ENCODE measurements around the gene TCF19. TPM values are rescaled to one million over a fixed set of nuclear protein-coding genes. Genes with fewer than 3 reads are reported as not detected.
"Not testable (repeated sequence)": the region's sequence is repeated elsewhere in the genome, so short reads cannot be mapped to it uniquely, and the experiment has no call there.

Gene TCF19
- total RNA-seq, 1 donor from 2014 or later: 5.6 TPM

DNA sequence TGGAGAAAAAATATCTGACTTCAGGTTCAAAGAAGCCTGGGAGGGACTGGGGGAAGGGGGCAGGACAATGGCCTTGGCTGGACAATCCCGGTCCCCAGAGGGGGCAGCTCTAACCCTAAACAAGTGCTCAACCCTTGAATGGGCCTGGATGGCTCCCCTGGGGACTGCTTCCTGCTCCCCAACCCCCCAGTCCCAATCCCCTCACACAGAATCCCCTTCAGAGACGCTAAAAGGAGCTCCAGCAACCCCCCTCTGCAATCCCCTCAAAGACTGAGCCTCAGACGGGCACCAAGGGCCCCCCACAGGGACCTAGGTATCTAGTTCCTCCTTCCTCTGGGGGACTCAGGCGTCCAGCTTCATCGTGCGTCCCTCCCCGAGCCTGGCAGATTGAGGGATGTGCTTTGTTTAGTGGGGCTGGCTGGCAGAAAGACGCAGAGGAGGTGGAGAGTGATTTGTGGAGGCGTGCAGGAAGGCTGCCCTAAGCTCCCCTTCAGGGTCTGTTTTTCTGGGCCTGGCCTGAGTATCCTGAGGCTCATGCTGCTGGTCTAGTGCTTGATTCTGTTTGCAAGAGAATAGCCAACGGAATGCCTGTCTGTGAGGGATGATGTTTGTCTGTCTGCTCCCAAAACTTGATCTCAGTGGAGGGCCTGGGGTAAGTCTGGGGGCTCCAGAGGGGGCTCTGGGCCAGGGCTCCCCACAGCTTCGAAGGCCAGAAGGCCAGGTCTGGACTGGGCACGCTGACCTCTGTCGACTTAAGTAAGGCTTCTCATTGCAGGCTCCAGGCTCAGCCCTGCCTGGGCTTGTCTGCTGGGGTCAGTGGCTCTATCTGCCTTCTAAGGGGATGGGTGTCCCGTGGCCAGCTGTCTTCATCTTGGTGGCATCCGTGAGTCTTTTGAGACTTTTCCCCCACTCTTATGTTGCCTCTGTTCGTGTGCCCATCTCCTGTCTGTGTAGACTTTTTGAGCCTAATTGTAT, 13.8 kb downstream of the TCF19 start:
- no peak for ATAC-seq

DNA sequence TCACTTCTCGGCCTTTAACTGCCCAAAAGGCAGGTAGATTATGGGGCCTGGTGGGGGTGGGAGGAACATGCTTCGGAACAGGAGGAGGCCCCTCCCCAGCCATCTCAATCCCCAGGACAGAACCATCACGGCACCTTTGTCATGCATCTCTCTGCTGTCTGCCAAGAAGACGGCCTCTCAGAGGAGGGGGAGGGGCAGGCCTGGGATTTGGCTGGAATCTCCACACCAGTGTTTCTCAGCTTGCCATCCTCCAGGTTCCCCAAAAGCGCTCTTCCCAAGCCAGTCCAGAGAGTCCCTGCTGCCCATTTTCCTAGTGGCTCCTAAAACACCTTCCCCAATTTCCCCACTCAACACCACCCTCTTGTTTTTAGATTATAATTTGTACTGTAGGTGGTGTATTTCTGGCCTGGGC, 14.6 kb downstream of the TCF19 start:
- no peak for DNase-seq
- peak; percentile 17 for ATAC-seq

More for the DNA sequence above, 13.8 kb downstream of the TCF19 start:
- DNase-seq: no peak
- intact Hi-C loops (cut with micrococcal nuclease): no loop called here

GRCh38 chr6:31173406-31173805, 15.0 kb downstream of the TCF19 start:
- DNase-seq: no peak
- ATAC-seq: peak; percentile 10
- intact Hi-C loops (cut with micrococcal nuclease): no loop called here

More for the DNA sequence above, 14.6 kb downstream of the TCF19 start:
- intact Hi-C loops (cut with micrococcal nuclease): no loop called here

DNA sequence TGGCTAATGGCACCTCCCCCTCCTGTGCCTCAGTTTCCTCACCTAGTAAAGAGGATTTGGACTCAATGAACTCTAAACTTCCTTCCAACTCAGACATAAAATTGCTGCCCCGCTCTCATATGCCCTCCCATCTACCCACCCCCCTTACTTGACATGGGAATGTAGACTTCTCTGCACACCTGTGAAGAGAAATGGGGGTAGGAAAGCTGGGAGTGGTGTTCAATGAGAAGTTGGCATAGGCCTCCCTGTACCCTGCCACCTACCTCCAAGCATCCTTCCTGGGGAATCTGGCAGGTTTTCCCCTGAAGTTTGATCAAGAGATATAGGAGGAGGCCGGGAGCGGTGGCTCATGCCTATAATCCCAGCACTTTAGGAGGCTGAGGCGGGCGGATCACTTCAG, 16.0 kb downstream of the TCF19 start:
- no peak for DNase-seq
- intact Hi-C loops (cut with micrococcal nuclease): no loop called here
- ATAC-seq: no peak

DNA sequence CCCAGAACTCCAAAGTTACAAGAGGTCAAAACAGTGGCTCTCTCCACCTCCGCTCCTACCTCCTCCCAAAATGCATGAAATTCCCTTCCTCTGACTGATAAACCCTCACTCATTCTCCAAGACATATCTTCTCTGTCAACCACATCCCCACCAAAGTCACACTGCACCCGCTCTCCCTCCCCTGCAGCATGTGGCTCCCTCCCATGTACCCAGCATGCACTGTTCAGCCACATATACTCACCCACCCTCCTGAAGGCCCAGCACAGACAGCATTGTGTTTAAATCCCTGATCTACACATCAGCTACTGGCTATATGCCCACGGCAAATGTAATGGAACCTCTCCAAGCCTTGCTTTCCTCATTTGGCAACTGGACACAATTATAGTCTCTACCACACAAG, 17.6 kb downstream of the TCF19 start:
- ATAC-seq (peak; percentile 24), DNase-seq (no peak)
- intact Hi-C loops (cut with micrococcal nuclease): no loop called here

DNA sequence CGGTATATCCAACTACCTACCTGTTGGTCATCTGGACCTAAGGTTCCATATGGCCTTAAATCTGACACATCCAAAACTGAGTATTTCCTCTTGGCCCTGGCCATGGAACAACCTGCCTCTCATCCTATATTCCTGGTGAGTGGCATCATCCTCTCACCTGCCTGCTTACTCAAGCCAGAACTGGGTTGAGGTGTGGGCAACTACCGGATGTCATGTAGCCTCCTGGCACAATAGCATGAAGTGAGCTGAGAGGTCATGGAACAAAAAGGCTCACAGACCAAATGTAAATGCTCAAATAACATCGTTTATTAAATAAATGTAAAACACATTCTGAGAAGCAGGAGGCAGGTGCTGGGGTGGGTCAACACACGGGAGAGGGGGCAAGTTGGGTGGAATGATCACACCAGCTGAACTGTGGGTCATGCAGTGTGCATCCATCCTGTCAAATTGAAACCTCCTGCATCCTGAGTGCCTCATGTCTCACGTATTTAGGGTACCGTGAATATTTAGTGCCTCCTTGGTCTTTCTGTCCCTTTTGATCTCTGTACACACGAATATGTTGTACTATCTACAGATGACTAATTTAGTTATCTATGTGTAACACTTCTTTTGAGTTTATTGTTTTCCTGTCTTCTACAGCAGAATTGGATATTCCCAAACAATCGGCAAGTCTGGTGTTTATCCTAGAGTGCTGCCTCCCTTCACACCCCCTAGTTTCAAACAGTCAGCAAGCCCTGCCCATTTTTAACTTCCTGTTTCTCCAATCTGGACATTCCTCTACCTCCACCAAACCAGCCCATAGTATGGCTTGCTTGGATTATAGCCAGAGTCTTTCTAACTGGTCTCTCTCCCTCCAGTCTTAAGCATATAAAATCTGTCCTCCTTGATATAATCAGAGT, 20.0 kb downstream of the TCF19 start:
- ATAC-seq (no peak), DNase-seq (no peak)
- intact Hi-C loops (cut with micrococcal nuclease): no loop called here

DNA sequence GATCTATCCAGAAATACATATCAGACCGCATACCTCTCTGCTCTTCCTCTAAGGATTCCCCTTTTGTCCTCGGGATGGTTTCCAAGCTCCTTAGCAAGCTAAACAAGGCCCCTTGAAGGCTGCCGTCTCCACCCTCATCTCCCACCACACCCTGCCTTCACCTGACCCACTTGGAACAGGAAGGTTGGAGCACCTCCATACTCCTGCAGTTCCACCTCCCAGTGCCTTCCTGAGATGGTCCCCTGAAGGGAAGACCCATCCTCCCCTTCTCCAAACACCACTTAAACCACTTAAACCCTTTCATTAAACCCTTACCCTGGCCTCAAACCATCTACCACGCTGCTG, 20.6 kb downstream of the TCF19 start:
- DNase-seq (no peak), ATAC-seq (no peak)
- intact Hi-C loops (cut with micrococcal nuclease): no loop called here

DNA sequence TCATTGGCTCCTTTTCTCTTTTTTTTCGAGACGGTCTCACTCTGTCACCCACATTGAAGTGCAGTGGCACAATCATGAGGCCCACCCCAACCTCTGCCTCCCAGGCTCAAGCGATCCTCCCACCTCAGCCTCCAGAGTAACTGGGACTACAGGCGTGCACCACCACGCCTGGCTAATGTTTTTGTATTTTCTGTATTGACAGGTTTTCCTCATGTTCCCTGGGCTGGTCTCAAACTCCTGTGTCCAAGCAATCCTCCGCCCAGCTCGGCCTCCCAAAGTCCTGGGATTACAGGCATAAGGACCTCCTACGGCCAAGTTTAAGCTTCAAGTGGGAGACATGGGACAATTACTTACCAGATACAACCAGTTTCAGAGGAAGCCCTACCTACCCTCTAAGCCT, 21.5 kb downstream of the TCF19 start:
- intact Hi-C loops (cut with micrococcal nuclease): no loop called here
- no peak for DNase-seq
- no peak for ATAC-seq

DNA sequence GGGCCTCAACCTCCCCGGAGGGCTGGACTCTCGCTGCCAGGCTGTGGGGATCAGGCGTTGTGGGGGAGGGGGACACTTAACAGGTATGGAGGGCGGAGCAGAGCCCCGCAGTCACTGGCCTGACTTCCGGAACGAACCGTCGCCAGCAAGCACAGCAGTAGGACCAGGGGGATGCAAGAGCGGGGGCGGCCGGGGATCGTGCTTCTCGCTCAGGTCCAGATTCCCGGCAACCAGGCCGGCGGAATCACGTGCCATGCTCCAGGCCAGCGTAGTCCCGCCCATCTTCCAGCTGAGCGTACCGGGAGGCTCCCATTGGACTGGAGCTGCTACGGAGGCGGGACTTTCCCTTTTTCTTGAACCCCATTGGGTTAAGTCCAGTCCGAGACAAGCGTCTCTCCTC, 22.1 kb downstream of the TCF19 start:
- ATAC-seq (peak; percentile 99), DNase-seq (peak; percentile 84)
- intact Hi-C loops (cut with micrococcal nuclease): no loop called here

GRCh38 chr6:31183287-31183686, 24.9 kb downstream of the TCF19 start:
- intact Hi-C loops (cut with micrococcal nuclease); ATAC-seq; DNase-seq: not testable (repeated sequence)

- intact Hi-C loops (cut with micrococcal nuclease); ATAC-seq; DNase-seq: not testable (repeated sequence)
Observed at GRCh38 chr6:31183859-31184258, 25.5 kb downstream of the TCF19 start.

GRCh38 chr6:31185695-31186051, 27.3 kb downstream of the TCF19 start:
- intact Hi-C loops (cut with micrococcal nuclease); DNase-seq: not testable (repeated sequence)
- peak; percentile 25 for ATAC-seq

- intact Hi-C loops (cut with micrococcal nuclease): no loop called here
- DNase-seq (peak; percentile 87), ATAC-seq (peak; percentile 80)
Observed at GRCh38 chr6:31186052-31186734, 27.8 kb downstream of the TCF19 start.

GRCh38 chr6:31187780-31188194, 29.4 kb downstream of the TCF19 start:
- ATAC-seq (no peak), DNase-seq (no peak)
- intact Hi-C loops (cut with micrococcal nuclease): no loop called here

DNA sequence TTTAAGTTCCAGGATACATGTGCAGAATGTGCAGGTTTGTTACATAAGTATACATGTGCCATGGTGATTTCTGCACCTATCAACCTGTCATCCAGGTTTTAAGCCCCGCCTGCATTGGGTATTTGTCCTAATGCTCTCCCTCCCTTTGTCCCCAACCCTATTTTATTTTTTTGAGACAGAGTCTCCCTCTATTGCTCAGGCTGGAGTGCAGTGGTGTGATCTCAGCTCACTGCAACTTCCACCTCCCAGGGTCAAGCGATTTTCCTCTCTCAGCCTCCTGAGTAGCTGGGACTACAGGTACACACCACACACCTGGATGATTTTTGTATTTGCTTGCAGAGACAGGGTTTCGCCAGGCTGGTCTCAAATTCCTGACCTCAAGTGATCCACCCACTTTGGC, 30.8 kb downstream of the TCF19 start:
- ATAC-seq; intact Hi-C loops (cut with micrococcal nuclease); DNase-seq: not testable (repeated sequence)

GRCh38 chr6:31190488-31190887, 32.1 kb downstream of the TCF19 start:
- ATAC-seq: no peak
- DNase-seq: no peak
- intact Hi-C loops (cut with micrococcal nuclease): loop anchor here (5.0 kb wide), 1 partner anchor 53 kb away; the partner anchor contains the start of gene PSORS1C2

DNA sequence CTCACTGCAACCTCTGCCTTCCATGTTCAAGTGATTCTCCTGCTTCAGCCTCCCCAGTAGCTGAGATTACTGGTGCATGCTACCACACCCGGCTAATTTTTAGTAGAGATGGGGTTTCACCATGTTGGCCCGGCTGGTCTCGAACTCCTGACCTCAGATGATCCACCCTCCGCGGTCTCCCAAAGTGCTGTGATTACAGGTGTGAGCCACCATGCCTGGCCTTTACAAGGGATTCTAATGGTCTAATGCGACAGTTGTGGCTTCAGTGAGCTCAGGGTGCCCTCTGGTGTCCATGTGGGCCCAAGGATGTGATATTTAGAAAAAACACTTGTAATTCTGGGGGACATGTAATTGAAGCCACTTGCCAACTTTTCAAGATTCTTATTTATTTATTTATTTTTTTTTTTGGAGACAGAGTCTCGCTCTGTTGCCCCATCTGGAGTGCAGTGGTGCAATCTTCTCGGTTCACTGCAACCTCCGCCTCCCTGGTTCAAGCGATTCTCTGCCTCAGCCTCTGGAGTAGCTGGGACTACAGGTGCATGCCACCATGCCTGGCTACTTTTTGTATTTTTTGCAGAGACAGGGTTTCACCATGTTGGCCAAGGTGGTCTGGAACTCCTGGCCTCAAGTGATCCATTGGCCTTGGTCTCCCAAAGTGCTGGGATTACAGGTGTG, 34.2 kb downstream of the TCF19 start:
- DNase-seq: peak; percentile 75
- peak; percentile 23 for ATAC-seq
- intact Hi-C loops (cut with micrococcal nuclease): loop anchor here (5.0 kb wide), 1 partner anchor 55 kb away; the partner anchor contains the start of gene PSORS1C2

- no peak for ATAC-seq
- intact Hi-C loops (cut with micrococcal nuclease): loop anchor here (5.0 kb wide), 1 partner anchor 56 kb away; the partner anchor contains the start of gene PSORS1C2
- DNase-seq: no peak
Observed at GRCh38 chr6:31193206-31193605, 34.8 kb downstream of the TCF19 start.

Data from left ventricle myocardium superior (tissue), 1 donor.